SK-N-SH (cell line): Measurements from ENCODE around the gene SPDYE1.
"Not testable (repeated sequence)": the region's sequence is repeated elsewhere in the genome, so short reads cannot be mapped to it uniquely, and the experiment has no call there.

ENCODE experiments used
- CTCF ChIP-seq: fragments of 200-600 bp; sonication (generic); IDR thresholded peaks from 2 replicates; pipeline ENCODE4 v1.6.1; 2017; ENCODE audit warnings: antibody characterized with exemption, mild to moderate bottlenecking, moderate library complexity
- EZH2phosphoT487 ChIP-seq: fragments of 200-600 bp; sonication (generic); IDR thresholded peaks from 2 replicates; pipeline ENCODE4 v1.6.1; 2017; ENCODE audit warnings: low read depth, mixed run types, mild to moderate bottlenecking, antibody characterized with exemption, moderate library complexity, borderline replicate concordance
- GABPA ChIP-seq: IDR thresholded peaks from 2 replicates; pipeline ENCODE4 v1.4.0; 2012; ENCODE audit warnings: low read depth, mild to moderate bottlenecking
- POLR2AphosphoS5 ChIP-seq: IDR thresholded peaks from 2 replicates; pipeline ENCODE4 v1.6.1; 2012; ENCODE audit warnings: low read depth, low read length
- TAF1 ChIP-seq: IDR thresholded peaks from 2 replicates; pipeline ENCODE4 v1.6.1; 2012; ENCODE audit warnings: low read depth, mild to moderate bottlenecking, low read length, moderate library complexity, borderline replicate concordance

DNA sequence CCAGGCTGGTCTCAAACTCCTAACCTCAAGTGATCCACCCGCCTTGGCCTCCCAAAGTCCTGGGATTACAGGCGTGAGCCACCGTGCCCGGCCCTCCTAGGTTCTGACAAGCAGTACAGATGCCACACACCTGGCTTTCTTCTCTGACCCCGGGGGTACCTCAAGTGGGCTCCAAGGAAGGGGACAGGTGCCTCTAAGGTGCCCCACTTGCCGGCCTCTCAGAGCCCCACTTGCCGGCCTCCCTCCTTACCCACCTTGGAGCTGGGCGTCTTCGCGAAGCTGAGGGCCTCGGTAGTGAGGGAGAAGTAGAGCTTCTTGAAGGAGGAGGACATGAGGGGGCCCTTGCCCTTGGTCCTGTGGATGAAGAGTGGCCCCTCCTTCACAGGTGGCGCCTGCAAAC is 40.9 kb downstream of the SPDYE1 start:
- TF ChIP-seq CTCF, TAF1, GABPA, EZH2phosphoT487, POLR2AphosphoS5: not testable (repeated sequence)
